K562 (cell line): ENCODE measurements around the gene TUFM. TPM values are rescaled to one million over a fixed set of nuclear protein-coding genes. Genes with fewer than 3 reads are reported as not detected.

Experiments
- ADNP ChIP-seq: fragments of 200-800 bp; sonication (Bioruptor generic); IDR thresholded peaks from 2 replicates; pipeline ENCODE4 v1.6.1; 2016; ENCODE audit warnings: missing genetic modification characterization, missing compliant biosample characterization
- CCNT2 ChIP-seq: IDR thresholded peaks from 2 replicates; pipeline ENCODE4 v1.6.1; 2011; ENCODE audit warnings: borderline replicate concordance, low read depth, mild to moderate bottlenecking, moderate library complexity, mixed read lengths, low read length; ENCODE audit not compliant: insufficient read length; ENCODE audit errors: extremely low read depth
- EWSR1 ChIP-seq: fragments of 450-650 bp; IDR thresholded peaks from 2 replicates; pipeline ENCODE4 v1.6.1; 2018; ENCODE audit warnings: borderline replicate concordance, mild to moderate bottlenecking, low read depth, moderate library complexity; ENCODE audit not compliant: partially characterized antibody
- SP1 ChIP-seq: sonication (generic); formaldehyde crosslinking; IDR thresholded peaks from 2 replicates; pipeline ENCODE4 v1.8.1; 2022; ENCODE audit warnings: mild to moderate bottlenecking, missing genetic modification reagents
- ZBTB7A ChIP-seq: IDR thresholded peaks from 2 replicates; pipeline ENCODE4 v1.6.1; 2011; ENCODE audit warnings: low read depth, mild to moderate bottlenecking, low read length, moderate library complexity, borderline replicate concordance; ENCODE audit not compliant: control insufficient read depth
- polyA plus RNA-seq, 8 experiments: library from polyadenylated mRNA; depleted of rRNA in 4 of 8; stranded (reverse) in 5 of 8; unstranded in 3 of 8; fragments of >200 nt; fragmentation: Nextera tagmentation in 2 of 8; fragmentation: Illumina TruSeq in 1 of 8; extraction: Ambion mirVana in 2 of 8; extraction: Trizol in 1 of 8; gene quantifications; 2 replicates each; pipeline versions ENCODE4 v1.2.1 to v1.2.3, GENCODE V29; 2011 to 2014; ENCODE audit warnings: inconsistent platforms in 1 of 8, missing spikeins in 1 of 8
- total RNA-seq, 7 experiments: library from RNA; depleted of rRNA in 6 of 7; stranded (reverse); fragments of >200 nt in 6 of 7; fragmentation: Illumina TruSeq in 2 of 7; extraction: Trizol in 2 of 7; gene quantifications; 2 replicates each; pipeline versions ENCODE4 v1.2.1 to v1.2.3, GENCODE V29; 2011 to 2021; ENCODE audit warnings: low replicate concordance in 1 of 7
- TF ChIP-seq, protein P1 (sequence below): fragments of 200-600 bp; sonication (generic); IDR thresholded peaks from one replicate; pipeline ENCODE4 v1.6.1; 2012; ENCODE audit warnings: mild to moderate bottlenecking, low read depth, low read length, inconsistent platforms
- TF ChIP-seq, protein P2 (sequence below): IDR thresholded peaks from 2 replicates; pipeline ENCODE4 v1.6.1; 2011; ENCODE audit warnings: borderline replicate concordance, low read depth, mild to moderate bottlenecking, moderate library complexity, low read length; ENCODE audit not compliant: insufficient read depth, poor library complexity, severe bottlenecking
- TF ChIP-seq, protein P3 (sequence below): sonication (generic); formaldehyde crosslinking; IDR thresholded peaks from 2 replicates; pipeline ENCODE4 v1.8.1; 2022; ENCODE audit warnings: missing genetic modification reagents

TUFM gene
- total and polyA plus RNA-seq, 9 of the 15 experiments (the other 6 are each of a cell fraction or from before 2014, with no cell fraction given): 34.1 to 434 (median 256) TPM

DNA sequence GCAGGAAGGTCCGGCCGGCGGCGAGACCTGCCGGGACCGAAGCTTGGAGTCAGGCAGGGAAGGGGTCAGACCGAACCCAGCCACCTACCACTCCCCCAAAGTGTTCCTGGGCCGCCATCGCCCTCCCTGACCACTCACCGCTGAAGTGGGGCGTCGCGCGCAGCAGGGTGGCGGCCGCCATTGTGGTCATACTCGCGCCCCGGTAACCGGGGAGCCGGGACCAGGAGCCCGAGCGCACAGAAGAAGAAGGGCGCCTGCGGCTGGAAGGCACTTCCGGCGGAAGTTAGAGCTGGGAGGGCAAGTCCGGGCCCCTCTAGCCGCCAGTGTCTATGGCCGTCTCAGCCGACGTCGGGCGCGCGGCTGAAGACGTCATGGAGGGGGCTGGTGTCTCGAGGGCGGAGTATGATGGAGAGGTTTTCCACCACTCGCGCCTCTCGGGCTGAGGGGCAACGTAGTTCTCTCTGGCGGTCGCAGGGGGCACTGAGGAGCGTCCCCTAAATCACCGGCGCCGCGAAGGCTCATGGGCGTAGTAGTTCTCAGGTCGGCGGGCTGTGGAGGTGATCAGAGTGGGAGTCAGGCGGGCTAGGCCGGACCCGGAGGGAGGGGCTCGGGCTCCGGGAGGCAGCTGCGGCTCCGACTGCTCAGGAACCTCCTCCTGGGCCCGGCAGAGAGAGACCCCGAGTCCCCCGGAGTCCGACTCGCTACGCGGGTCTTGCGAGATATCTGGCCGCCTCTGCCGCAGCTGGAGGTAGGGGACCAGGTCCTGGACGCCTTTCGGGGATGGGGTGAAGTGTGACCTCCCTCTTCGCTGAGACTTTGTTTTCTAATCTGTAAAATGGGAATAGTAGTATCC is at the start of gene TUFM (continued):
- TF ChIP-seq, protein P1, sequence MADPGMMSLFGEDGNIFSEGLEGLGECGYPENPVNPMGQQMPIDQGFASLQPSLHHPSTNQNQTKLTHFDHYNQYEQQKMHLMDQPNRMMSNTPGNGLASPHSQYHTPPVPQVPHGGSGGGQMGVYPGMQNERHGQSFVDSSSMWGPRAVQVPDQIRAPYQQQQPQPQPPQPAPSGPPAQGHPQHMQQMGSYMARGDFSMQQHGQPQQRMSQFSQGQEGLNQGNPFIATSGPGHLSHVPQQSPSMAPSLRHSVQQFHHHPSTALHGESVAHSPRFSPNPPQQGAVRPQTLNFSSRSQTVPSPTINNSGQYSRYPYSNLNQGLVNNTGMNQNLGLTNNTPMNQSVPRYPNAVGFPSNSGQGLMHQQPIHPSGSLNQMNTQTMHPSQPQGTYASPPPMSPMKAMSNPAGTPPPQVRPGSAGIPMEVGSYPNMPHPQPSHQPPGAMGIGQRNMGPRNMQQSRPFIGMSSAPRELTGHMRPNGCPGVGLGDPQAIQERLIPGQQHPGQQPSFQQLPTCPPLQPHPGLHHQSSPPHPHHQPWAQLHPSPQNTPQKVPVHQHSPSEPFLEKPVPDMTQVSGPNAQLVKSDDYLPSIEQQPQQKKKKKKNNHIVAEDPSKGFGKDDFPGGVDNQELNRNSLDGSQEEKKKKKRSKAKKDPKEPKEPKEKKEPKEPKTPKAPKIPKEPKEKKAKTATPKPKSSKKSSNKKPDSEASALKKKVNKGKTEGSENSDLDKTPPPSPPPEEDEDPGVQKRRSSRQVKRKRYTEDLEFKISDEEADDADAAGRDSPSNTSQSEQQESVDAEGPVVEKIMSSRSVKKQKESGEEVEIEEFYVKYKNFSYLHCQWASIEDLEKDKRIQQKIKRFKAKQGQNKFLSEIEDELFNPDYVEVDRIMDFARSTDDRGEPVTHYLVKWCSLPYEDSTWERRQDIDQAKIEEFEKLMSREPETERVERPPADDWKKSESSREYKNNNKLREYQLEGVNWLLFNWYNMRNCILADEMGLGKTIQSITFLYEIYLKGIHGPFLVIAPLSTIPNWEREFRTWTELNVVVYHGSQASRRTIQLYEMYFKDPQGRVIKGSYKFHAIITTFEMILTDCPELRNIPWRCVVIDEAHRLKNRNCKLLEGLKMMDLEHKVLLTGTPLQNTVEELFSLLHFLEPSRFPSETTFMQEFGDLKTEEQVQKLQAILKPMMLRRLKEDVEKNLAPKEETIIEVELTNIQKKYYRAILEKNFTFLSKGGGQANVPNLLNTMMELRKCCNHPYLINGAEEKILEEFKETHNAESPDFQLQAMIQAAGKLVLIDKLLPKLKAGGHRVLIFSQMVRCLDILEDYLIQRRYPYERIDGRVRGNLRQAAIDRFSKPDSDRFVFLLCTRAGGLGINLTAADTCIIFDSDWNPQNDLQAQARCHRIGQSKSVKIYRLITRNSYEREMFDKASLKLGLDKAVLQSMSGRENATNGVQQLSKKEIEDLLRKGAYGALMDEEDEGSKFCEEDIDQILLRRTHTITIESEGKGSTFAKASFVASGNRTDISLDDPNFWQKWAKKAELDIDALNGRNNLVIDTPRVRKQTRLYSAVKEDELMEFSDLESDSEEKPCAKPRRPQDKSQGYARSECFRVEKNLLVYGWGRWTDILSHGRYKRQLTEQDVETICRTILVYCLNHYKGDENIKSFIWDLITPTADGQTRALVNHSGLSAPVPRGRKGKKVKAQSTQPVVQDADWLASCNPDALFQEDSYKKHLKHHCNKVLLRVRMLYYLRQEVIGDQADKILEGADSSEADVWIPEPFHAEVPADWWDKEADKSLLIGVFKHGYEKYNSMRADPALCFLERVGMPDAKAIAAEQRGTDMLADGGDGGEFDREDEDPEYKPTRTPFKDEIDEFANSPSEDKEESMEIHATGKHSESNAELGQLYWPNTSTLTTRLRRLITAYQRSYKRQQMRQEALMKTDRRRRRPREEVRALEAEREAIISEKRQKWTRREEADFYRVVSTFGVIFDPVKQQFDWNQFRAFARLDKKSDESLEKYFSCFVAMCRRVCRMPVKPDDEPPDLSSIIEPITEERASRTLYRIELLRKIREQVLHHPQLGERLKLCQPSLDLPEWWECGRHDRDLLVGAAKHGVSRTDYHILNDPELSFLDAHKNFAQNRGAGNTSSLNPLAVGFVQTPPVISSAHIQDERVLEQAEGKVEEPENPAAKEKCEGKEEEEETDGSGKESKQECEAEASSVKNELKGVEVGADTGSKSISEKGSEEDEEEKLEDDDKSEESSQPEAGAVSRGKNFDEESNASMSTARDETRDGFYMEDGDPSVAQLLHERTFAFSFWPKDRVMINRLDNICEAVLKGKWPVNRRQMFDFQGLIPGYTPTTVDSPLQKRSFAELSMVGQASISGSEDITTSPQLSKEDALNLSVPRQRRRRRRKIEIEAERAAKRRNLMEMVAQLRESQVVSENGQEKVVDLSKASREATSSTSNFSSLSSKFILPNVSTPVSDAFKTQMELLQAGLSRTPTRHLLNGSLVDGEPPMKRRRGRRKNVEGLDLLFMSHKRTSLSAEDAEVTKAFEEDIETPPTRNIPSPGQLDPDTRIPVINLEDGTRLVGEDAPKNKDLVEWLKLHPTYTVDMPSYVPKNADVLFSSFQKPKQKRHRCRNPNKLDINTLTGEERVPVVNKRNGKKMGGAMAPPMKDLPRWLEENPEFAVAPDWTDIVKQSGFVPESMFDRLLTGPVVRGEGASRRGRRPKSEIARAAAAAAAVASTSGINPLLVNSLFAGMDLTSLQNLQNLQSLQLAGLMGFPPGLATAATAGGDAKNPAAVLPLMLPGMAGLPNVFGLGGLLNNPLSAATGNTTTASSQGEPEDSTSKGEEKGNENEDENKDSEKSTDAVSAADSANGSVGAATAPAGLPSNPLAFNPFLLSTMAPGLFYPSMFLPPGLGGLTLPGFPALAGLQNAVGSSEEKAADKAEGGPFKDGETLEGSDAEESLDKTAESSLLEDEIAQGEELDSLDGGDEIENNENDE: no peak
- TF ChIP-seq CCNT2: peak; percentile 53
- TF ChIP-seq ADNP: no peak; the same call in 1 of the 2 replicates
- TF ChIP-seq ZBTB7A: peak; percentile 91; the same call in 1 of the 2 replicates
- TF ChIP-seq, protein P2, sequence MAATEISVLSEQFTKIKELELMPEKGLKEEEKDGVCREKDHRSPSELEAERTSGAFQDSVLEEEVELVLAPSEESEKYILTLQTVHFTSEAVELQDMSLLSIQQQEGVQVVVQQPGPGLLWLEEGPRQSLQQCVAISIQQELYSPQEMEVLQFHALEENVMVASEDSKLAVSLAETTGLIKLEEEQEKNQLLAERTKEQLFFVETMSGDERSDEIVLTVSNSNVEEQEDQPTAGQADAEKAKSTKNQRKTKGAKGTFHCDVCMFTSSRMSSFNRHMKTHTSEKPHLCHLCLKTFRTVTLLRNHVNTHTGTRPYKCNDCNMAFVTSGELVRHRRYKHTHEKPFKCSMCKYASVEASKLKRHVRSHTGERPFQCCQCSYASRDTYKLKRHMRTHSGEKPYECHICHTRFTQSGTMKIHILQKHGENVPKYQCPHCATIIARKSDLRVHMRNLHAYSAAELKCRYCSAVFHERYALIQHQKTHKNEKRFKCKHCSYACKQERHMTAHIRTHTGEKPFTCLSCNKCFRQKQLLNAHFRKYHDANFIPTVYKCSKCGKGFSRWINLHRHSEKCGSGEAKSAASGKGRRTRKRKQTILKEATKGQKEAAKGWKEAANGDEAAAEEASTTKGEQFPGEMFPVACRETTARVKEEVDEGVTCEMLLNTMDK: no peak
- peak; percentile 90 for TF ChIP-seq SP1 (CRISPR knock-in tag)
- no peak for TF ChIP-seq EWSR1
- TF ChIP-seq, protein P3, sequence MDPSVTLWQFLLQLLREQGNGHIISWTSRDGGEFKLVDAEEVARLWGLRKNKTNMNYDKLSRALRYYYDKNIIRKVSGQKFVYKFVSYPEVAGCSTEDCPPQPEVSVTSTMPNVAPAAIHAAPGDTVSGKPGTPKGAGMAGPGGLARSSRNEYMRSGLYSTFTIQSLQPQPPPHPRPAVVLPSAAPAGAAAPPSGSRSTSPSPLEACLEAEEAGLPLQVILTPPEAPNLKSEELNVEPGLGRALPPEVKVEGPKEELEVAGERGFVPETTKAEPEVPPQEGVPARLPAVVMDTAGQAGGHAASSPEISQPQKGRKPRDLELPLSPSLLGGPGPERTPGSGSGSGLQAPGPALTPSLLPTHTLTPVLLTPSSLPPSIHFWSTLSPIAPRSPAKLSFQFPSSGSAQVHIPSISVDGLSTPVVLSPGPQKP: no peak
